Iris pigment epithelial cell (primary cell): ENCODE results near the gene C2orf15.
"Not testable (repeated sequence)": the region's sequence is repeated elsewhere in the genome, so short reads cannot be mapped to it uniquely, and the experiment has no call there.

ENCODE experiments used
- DNase-seq: peaks from one replicate; pipeline ENCODE4 v3.0.0-alpha.2; 2011; ENCODE audit warnings: low read depth

Gene C2orf15

DNA sequence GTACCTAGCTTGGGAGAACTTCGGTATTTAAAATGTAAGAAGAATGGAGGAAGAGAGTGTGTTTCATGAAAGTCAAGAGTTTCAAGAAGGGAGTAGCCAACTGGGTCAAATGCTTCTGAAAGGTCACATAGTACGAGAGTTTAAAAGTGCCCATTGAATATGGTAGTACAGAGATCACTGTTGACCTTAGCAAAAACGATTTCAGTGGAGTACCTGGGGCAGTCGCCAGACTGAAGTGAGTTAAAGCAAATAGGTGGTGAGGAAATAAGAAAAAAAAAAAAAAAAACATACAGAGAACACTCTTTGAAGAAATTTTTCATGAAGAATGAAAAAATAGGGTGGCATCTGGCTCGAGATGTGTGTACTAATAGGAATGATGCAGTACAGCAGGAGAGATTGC, 24.7 kb downstream of the C2orf15 start:
- DNase-seq, result no peak

DNA sequence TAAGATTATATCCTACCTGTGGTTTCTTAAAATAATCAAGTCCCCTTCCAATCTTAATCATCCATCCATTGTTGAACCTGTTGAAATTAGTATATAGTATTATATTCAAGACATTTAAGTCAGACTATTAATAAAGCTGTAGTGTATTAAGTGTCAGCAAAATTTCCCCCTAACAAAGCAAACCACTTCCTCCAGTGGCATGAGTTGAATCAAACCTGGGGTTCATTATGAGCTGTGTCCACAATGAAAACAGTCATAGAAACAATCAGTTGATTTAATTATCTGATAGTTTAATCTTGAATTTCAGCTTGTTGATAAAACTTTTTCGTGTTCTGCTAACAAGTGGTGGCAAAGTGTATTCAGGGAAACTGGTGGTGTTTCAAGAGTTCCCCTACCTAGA, 28.0 kb downstream of the C2orf15 start:
- no peak for DNase-seq

DNA sequence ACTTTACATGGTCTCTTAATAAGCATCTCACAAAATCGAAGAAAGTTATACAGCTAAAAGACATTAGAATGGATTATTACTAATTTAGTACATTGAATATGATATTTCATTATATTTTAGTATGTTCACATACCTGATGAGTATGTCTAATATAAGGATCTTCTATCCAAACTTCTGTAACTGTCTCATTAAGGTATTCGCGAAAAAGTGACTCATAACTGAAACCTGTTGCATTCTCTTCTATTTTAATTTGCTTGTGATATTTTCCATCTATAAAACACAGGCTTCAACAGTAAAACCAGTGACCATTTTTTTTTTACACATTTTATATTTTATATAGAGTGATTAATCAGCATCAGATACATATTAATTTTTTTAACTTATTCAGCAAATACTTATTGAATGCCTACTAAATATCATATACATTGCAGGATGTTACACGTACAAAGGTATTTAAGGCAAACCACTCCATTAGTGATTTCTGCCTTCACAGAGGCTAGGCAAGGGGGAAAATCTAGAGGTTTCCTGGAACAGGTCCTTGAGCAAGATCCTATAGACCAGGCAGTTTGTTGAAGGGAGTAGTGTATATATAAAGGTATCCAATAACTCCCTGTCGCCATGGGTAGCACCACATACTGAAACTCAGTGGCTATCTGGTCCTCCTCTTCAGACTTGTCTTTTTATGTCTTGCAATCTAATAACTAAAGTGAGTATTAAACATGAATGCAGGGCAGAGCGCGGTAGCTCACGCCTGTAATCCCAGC, 30.1 kb downstream of the C2orf15 start:
- DNase-seq, result no peak

DNA sequence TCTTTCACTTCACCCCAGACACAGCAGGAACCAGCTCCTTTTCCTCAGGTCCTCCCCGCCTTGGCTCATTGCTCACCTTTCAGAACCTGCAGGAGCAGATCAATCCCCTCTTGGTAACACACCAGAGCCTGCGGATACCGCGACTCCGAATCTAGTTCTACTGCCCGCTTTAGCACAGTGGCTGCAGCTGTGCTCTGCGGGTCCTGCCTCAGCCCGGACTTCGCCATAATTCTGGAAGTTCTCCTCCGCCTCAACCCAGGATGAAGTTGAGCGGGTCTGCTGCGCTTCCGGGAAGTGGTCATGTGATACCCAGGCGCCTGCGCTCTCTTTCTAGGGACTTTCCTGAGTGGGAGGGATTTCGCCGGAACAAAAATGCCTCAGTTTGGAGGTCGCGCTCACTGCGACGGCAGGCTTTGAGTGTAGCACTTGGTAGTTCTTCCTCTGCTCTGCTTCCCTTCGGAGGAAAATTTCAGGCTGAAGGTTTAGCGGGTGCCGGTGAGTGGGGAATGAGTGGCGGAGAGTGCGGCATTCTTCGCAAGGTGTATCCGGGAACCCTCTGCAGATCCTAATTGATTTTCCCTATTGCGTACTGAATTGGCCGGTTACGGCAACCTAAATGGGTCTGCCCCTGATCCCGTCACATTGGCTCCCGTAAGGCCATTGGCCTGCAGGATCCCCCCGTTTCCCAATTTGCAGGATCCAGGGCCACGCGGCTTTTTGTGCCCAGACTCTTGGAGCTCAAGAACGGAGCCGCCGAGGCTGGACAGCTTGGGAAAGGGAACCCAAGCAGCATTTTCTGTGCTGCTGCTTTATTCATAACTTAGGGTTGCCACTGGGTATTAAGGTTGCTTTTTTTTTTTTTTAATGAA, 39.5 kb downstream of the C2orf15 start, which contains the start of the genes MITD1 and MRPL30:
MITD1 (minus strand) TSS at position 304 of the 869 bp plus-strand sequence; CDS start at position 227, 77 bp downstream.
MRPL30 (plus strand) TSS at position 430 of the 869 bp plus-strand sequence. CDS start 5,020 bp downstream, outside the sequence.
- peak; percentile 96 for DNase-seq

DNA sequence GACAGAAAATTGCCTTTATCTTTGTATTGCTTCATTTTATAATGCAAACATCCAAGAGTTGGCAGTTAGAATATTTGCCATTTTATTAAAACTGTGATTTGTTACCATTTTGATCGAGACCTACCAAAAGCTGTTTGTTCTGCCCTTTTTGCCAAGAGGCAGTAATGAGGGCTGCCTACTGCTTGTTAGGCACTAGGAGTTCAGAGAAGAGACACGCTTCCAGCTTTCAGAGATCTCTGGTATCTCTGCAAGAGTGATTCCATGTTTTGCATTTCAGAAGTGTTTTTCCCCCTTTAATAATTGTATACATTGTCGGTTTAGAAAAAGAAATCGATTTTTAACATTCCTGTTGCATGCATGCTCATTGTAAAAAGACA, 40.1 kb downstream of the C2orf15 start:
- peak; percentile 6 for DNase-seq

DNA sequence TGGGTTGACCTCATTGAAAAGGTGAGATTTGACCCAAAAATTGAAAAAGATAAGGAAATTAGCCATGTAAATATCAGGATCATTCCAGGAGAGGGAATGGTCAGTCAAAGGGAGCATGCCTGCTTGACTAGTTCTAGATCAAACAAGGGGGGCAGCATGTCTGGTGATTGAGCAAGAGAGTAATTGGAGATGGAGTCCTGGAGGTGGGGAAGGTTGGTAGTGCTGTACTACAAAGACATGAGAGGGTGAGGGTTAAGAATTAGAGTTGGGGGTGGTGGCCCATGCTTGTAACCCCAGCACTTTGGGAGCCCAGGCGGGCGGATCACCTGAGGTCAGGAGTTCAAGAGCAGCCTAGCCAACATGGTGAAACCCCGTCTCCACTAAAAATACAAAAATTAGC, 41.5 kb downstream of the C2orf15 start:
- peak; percentile 38 for DNase-seq

DNA sequence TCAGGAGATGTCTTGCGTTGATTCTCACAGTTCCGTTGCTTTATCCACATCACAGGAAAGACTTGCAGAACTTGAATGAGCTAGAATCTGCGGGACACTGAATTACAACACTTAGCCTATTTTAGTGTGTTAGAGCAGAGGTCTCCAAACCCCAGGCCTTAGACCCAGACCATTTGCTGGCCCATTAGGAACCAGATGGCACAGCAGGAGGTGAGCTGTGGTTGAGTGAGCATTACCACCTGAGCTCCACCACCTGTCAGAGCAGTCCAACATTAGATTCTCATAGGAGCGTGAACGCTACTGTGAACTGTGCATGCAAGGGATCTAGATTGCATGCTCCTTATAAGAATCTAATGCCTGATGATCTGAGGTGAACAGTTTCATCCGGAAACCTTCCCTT, 43.3 kb downstream of the C2orf15 start:
- no peak for DNase-seq

DNA sequence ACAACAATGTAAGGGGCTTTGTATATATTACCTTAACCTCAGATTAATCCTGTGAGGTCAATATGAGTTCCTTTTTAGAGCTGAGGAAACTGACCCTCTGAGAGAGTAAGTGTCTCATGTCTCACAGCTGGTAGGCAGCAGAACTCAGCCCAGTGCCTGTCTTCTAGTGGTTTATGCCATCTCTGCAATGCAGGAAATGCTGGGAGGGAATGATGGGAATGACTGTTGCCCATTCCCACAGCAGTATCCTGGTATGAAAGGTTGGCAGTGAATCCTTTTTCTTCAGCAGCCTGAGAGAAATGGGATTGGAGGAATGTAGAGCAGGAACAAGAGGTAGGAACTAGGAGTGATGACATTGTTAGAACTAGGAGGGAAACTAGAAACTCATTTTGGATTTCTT, 45.5 kb downstream of the C2orf15 start:
- no peak for DNase-seq

DNA sequence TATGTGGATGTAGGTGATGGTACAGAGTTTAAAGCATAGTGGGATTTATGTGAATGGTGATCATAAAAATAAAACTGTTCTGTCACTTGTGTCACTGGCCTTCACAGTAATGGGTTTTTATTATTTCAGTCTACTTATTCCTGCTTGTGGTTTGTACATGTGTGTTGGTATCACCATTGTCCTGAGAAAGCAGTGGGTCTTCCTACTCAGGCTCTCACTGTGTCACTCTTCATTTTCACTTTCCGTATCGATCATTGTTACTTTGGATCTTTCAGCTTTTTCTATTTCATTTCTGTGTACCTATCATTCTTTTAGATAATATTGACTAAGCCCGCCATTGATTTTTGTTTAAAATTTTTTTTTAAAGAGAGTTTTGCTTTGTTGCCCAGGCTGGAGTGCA, 46.9 kb downstream of the C2orf15 start:
- no peak for DNase-seq

DNA sequence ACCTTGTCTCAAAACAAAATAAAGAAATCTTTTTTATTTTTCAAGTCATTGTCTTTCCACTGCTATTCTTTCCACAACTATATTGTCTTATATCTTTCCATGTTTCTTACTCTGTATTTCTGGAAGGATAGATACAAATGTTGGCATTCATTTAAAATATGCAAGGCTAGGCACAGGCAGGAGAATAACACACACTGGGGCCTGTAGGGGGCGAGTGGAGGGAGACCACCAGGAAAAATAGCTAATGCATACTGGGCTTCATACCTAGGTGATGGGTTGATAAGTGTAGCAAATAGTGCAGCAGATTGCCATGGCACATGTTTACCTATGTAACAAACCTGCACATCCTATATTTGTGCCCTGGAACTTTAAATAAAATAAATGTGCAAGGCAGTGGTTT, 49.0 kb downstream of the C2orf15 start:
- DNase-seq, result no peak

DNA sequence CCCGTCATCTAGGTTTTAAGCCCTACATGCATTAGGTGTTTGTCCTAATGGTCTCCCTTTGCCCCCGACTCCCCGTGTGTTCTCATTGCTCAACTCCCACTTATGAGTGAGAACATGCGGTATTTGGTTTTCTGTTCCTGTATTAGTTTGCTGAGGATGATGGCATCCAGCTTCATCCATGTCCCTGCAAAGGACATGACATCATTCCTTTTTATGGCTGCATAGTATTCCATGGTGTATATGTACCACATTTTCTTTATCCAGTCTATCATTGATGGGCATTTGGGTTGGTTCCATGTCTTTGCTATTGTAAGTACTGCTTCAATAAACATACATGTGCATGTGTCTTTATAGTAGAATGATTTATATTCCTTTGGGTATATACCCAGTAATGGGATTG, 50.9 kb downstream of the C2orf15 start:
- not testable (repeated sequence) for DNase-seq

DNA sequence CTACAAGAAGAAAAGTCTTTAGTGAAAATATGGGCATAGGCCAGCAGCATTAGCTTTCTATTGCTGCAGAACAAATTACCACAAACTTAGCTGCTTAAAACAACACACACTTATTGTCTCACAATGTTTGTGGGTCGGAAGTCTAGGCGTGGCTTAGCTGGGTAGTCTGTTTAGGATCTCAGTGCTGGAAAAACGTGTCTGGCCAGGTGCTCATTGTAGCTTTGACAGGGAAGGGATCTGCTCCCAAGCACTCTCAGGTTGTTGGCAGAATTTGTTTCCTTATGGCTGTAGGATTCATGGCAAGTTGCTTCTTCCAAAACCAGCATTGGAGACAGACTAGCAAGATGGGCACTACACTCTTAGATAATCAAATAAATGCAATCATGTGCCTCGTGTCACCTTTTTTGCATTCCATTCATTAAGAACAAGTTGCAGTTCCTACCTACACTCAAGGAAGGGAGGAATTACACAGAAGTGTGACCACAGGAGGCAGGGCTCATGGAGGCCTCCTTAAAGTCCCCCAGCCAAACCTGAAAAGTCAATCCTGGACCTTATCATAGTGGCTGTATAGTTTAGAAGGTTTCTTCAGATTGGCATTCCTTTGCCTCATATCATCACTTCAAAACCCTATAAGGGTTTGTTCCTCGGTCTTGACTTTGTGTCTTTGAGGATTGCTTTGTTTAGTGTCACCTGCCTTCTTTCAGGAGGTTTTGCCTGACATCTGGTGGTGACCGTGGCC, 56.8 kb downstream of the C2orf15 start:
- DNase-seq, result no peak

DNA sequence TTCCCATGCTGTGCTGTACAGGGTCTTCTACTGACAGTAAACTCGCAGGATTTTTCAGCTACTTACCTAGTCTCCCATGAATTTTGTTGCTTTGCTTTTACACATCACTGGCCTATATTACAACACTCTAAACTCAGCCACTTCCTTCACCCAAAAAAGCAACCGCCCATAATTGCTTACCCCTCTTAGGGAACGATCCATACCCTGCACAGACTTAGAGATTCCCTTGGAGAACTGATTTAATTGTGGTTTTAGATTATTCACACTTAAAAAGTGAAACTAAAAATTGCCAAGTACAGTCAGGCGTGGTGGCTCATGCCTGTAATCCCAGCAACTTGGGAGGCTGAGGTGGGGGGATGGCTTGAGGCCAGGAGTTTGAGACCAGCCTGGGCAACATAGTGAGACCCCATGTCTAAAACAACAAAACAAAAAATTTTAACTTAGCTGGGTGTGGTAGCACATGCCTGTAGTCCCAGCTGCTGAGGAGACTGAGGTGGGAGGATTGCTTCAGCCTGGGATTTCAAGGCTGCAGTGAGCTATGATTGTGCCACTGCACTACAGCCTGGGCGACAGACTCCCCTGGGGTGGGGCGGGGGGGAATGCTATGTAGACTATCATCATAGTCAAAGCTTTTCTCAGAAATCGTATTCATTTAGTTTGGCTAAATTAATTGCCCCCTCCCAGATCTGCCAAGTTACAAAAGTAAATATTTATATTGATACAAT, 58.7 kb downstream of the C2orf15 start:
- DNase-seq, result no peak
